Calu3 (cell line): Measurements from ENCODE around the gene RXRA. TPM values are rescaled to one million over a fixed set of nuclear protein-coding genes. Genes with fewer than 3 reads are reported as not detected.
A peak's percentile ranks its signal among the peaks of the same experiment; 100 is the strongest.

ENCODE experiments used
- BruUV-seq: library from RNA; stranded (reverse); fragments of 400-500 nt; replicated peaks from 2 replicates; lab custom pipeline; 2021; lab: Mats Ljungman, UMichigan
- CTCF ChIA-PET: fragments of 300-600 bp; sonication (Branson Sonifier 250); formaldehyde crosslinking; loops from one replicate; lab custom pipeline; 2022; ENCODE audit warnings: antibody characterized with exemption; lab: Charles Lee
- DNase-seq: peaks from one replicate; pipeline ENCODE4 v3.0.0; 2022
- H3K27ac Mint-ChIP-seq: one replicate; pipeline ENCODE4 v1.8.0; 2022; ENCODE audit warnings: mixed read lengths; ENCODE audit not compliant: unreplicated experiment
- H3K27me3 Mint-ChIP-seq: one replicate; pipeline ENCODE4 v1.8.0; 2022; ENCODE audit warnings: mixed read lengths; ENCODE audit not compliant: unreplicated experiment
- H3K36me3 Mint-ChIP-seq: one replicate; pipeline ENCODE4 v1.8.0; 2022; ENCODE audit warnings: mild to moderate bottlenecking, moderate library complexity, mixed read lengths; ENCODE audit not compliant: insufficient read depth, unreplicated experiment
- H3K4me1 Mint-ChIP-seq: one replicate; pipeline ENCODE4 v1.8.0; 2022; ENCODE audit warnings: mild to moderate bottlenecking, low read depth, mixed read lengths; ENCODE audit not compliant: unreplicated experiment
- H3K4me3 Mint-ChIP-seq: one replicate; pipeline ENCODE4 v1.8.0; 2022; ENCODE audit warnings: mild to moderate bottlenecking, low read depth, moderate library complexity, mixed read lengths; ENCODE audit not compliant: unreplicated experiment
- H3K9me3 Mint-ChIP-seq: one replicate; pipeline ENCODE4 v1.8.0; 2022; ENCODE audit warnings: low read depth, mixed read lengths; ENCODE audit not compliant: unreplicated experiment
- CTCF ChIP-seq: fragments of 200-600 bp; IDR thresholded peaks from one replicate; pipeline ENCODE4 v1.8.0; 2022; ENCODE audit warnings: antibody characterized with exemption; ENCODE audit not compliant: unreplicated experiment
- intact Hi-C: fragments of 100-400 bp; cut with micrococcal nuclease; formaldehyde crosslinking; loops from one replicate; pipeline ENCODE4 v1.10.0; 2022; ENCODE audit not compliant: unreplicated experiment
- total RNA-seq: library from RNA; stranded (reverse); gene quantifications from 2 replicates; pipeline ENCODE4 v1.2.3, GENCODE V29; 2022

Gene RXRA
- total RNA-seq, 1 experiment from 2014 or later: 15.0 TPM

- Mint-ChIP-seq H3K9me3 (no peaks in the 10 kb centered on the region), H3K4me1 (peaks cover 9% of the 10 kb centered on the region), H3K27me3 (peaks cover 13% of the 10 kb centered on the region), H3K4me3 (no peak overlapping the region), H3K27ac (no peak overlapping the region), H3K36me3 (no peaks in the 10 kb centered on the region)
- DNase-seq: peak; percentile 11
- CTCF ChIA-PET: interaction anchor here (0.5 kb wide), 1 partner anchor 152 kb away, joined by 3 read pairs; no protein-coding TSS in a partner anchor
- intact Hi-C loops: no loop called here
- BruUV-seq: no TSS peak
- TF ChIP-seq CTCF: no peak
Observed at GRCh38 chr9:134283111-134283515, 43.1 kb upstream of the RXRA start.

GRCh38 chr9:134283692-134284265, 42.5 kb upstream of the RXRA start:
- intact Hi-C loops: no loop called here
- no peak for DNase-seq
- Mint-ChIP-seq H3K27me3 (peaks cover 13% of the 10 kb centered on the region), H3K4me3 (no peak overlapping the region), H3K36me3 (no peaks in the 10 kb centered on the region), H3K27ac (no peak overlapping the region), H3K9me3 (no peaks in the 10 kb centered on the region), H3K4me1 (peaks cover 9% of the 10 kb centered on the region)
- CTCF ChIA-PET: no interaction called here
- BruUV-seq: no TSS peak
- TF ChIP-seq CTCF: no peak

- BruUV-seq: no TSS peak
- H3K27me3 Mint-ChIP-seq: peaks cover 15% of the 10 kb centered on the region
- TF ChIP-seq CTCF: no peak
- CTCF ChIA-PET: interaction anchor here (0.5 kb wide), 1 partner anchor 19 kb away, joined by 3 read pairs; no protein-coding TSS in a partner anchor
- no peaks in the 10 kb centered on the region for H3K36me3 Mint-ChIP-seq
- no peak overlapping the region for H3K27ac Mint-ChIP-seq
- intact Hi-C loops: no loop called here
- DNase-seq: no peak
- no peaks in the 10 kb centered on the region for H3K9me3 Mint-ChIP-seq
- no peak overlapping the region for H3K4me3 Mint-ChIP-seq
- H3K4me1 Mint-ChIP-seq: peaks cover 9% of the 10 kb centered on the region
Observed at GRCh38 chr9:134284273-134284672, 42.0 kb upstream of the RXRA start.

- Mint-ChIP-seq H3K4me1 (peaks cover 9% of the 10 kb centered on the region), H3K36me3 (no peaks in the 10 kb centered on the region), H3K9me3 (no peaks in the 10 kb centered on the region), H3K27me3 (peaks cover 20% of the 10 kb centered on the region), H3K4me3 (no peak overlapping the region), H3K27ac (no peak overlapping the region)
- intact Hi-C loops: no loop called here
- no TSS peak for BruUV-seq
- TF ChIP-seq CTCF: no peak
- DNase-seq: no peak
- CTCF ChIA-PET: interaction anchor here (0.5 kb wide), 1 partner anchor 18 kb away, joined by 3 read pairs; no protein-coding TSS in a partner anchor
Observed at GRCh38 chr9:134284741-134285140, 41.5 kb upstream of the RXRA start.
